Measurements from ENCODE around the gene NFKB1.

NFKB1 gene

GRCh38 chr4:102500696-102501446, at the start of gene NFKB1:
NFKB1 (plus strand) TSS chr4:102501359; CDS start chr4:102525519, 24,160 bp downstream.
- Histone ChIP-seq H3K36me3 (ENCODE audit: control insufficient read depth, low read depth, low read length) (no peaks in the 10 kb centered on the region), H3K4me3 (ENCODE audit: low read length) (peak within 1 kb of the TSS; percentile 88), H3K9me3 (ENCODE audit: control insufficient read depth, low read depth, low read length) (no peaks in the 10 kb centered on the region), H3K27me3 (ENCODE audit: control insufficient read depth, insufficient read depth, low read length) (peaks cover 11% of the 10 kb centered on the region), H3K27ac (ENCODE audit: low read length) (no peak within 1 kb of the TSS), H3K4me1 (ENCODE audit: control insufficient read depth, low read depth, low read length) (peaks cover 9% of the 10 kb centered on the region), H3K9ac (ENCODE audit: low read length) (peak within 1 kb of the TSS; percentile 52)

DNA sequence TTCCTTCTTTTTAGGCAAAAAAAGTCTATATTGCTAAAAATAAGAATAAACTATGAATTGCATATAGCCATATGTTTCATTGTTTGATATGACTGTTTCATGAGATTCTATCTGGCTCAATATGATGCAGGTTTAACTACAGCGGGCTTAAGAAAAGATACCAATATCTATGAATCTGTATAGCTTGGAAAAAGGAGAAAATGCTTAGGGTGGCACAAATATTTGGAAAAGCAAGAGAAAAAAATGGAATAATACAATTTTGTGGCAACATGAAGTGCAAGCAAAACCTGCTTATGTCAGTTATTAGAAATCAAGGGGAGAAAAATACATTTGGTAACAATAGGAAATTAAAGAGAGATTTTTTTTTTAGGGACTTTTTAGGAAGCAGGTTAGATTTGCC, 48.3 kb upstream of the NFKB1 start:
- H3K9ac ChIP-seq (ENCODE audit: low read length): no peak overlapping the region
- peaks cover 6% of the 10 kb centered on the region for H3K4me1 ChIP-seq (ENCODE audit: control insufficient read depth, low read depth, low read length)
- H3K4me3 ChIP-seq (ENCODE audit: low read length): no peak overlapping the region
- H3K27ac ChIP-seq (ENCODE audit: low read length): no peak overlapping the region
- no peaks in the 10 kb centered on the region for H3K9me3 ChIP-seq (ENCODE audit: control insufficient read depth, low read depth, low read length)
- H3K36me3 ChIP-seq (ENCODE audit: control insufficient read depth, low read depth, low read length): no peaks in the 10 kb centered on the region
- H3K27me3 ChIP-seq (ENCODE audit: control insufficient read depth, insufficient read depth, low read length): no peaks in the 10 kb centered on the region

DNA sequence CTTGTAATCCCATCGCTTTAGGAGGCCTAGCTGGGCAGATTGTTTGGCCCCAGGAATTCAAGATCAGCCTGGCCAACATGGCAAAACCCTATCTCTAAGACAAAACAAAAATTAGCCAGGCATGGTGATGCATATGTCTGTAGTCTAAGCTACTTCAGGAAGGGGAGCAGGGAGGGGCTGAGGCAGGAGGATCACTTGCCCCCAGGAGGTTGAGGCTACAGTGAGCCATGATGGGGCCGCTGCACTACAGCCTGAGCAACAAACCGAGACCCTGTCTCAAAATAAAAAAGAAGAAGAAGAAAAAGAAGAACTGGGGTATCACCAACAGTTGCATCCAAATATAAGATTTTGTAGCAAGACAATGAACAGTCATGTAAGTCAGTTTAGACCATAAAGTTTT, 47.3 kb upstream of the NFKB1 start:
- no peak overlapping the region for H3K9ac ChIP-seq (ENCODE audit: low read length)
- no peak overlapping the region for H3K27ac ChIP-seq (ENCODE audit: low read length)
- H3K36me3 ChIP-seq (ENCODE audit: control insufficient read depth, low read depth, low read length): no peaks in the 10 kb centered on the region
- no peaks in the 10 kb centered on the region for H3K27me3 ChIP-seq (ENCODE audit: control insufficient read depth, insufficient read depth, low read length)
- no peak overlapping the region for H3K4me3 ChIP-seq (ENCODE audit: low read length)
- H3K4me1 ChIP-seq (ENCODE audit: control insufficient read depth, low read depth, low read length): no peaks in the 10 kb centered on the region
- no peaks in the 10 kb centered on the region for H3K9me3 ChIP-seq (ENCODE audit: control insufficient read depth, low read depth, low read length)

GRCh38 chr4:102454268-102454667, 46.9 kb upstream of the NFKB1 start:
- H3K4me3 ChIP-seq (ENCODE audit: low read length): no peak overlapping the region
- H3K36me3 ChIP-seq (ENCODE audit: control insufficient read depth, low read depth, low read length): no peaks in the 10 kb centered on the region
- H3K9ac ChIP-seq (ENCODE audit: low read length): no peak overlapping the region
- H3K9me3 ChIP-seq (ENCODE audit: control insufficient read depth, low read depth, low read length): no peaks in the 10 kb centered on the region
- no peaks in the 10 kb centered on the region for H3K4me1 ChIP-seq (ENCODE audit: control insufficient read depth, low read depth, low read length)
- no peaks in the 10 kb centered on the region for H3K27me3 ChIP-seq (ENCODE audit: control insufficient read depth, insufficient read depth, low read length)
- no peak overlapping the region for H3K27ac ChIP-seq (ENCODE audit: low read length)

DNA sequence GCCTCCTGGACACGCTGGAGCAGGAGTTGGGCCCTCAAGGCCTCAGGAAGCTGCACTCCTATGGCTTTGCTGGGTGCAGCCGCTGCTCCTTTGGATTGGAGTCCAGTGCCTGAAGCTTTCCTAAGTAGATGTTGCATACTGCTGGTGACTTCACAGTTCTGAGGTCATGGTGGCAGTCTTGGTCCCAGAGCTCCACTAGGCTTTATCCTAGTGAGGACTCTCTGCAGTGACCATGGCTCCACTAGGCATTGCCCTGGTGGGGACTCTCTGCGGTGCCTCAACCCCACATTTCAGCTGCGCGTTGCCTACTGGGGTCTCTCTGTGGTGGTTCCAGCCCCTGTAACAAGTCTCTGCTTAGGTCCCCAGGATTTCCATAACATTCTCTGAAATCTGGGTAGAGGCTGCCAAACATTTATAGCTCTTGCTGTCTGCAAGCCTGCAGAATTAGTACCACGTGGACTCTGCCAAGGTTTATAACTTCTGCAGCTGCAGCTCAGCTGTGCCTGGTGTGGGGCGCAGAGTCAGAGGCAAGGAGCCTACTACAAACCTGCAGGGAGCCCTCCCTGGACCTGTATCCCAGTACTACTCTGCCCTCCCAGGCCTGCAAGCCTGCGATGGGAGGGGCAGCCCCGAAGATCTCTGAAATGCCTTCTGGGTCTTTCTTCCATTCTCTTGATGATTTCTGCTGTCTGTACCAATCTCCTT, 46.0 kb upstream of the NFKB1 start:
- no peaks in the 10 kb centered on the region for H3K27me3 ChIP-seq (ENCODE audit: control insufficient read depth, insufficient read depth, low read length)
- no peaks in the 10 kb centered on the region for H3K9me3 ChIP-seq (ENCODE audit: control insufficient read depth, low read depth, low read length)
- no peaks in the 10 kb centered on the region for H3K4me1 ChIP-seq (ENCODE audit: control insufficient read depth, low read depth, low read length)
- no peak overlapping the region for H3K9ac ChIP-seq (ENCODE audit: low read length)
- H3K4me3 ChIP-seq (ENCODE audit: low read length): no peak overlapping the region
- H3K27ac ChIP-seq (ENCODE audit: low read length): no peak overlapping the region
- no peaks in the 10 kb centered on the region for H3K36me3 ChIP-seq (ENCODE audit: control insufficient read depth, low read depth, low read length)

- Histone ChIP-seq H3K9me3 (ENCODE audit: control insufficient read depth, low read depth, low read length) (no peaks in the 10 kb centered on the region), H3K4me1 (ENCODE audit: control insufficient read depth, low read depth, low read length) (no peaks in the 10 kb centered on the region), H3K27me3 (ENCODE audit: control insufficient read depth, insufficient read depth, low read length) (no peaks in the 10 kb centered on the region), H3K4me3 (ENCODE audit: low read length) (no peak overlapping the region), H3K36me3 (ENCODE audit: control insufficient read depth, low read depth, low read length) (no peaks in the 10 kb centered on the region), H3K9ac (ENCODE audit: low read length) (no peak overlapping the region), H3K27ac (ENCODE audit: low read length) (no peak overlapping the region)
These were observed 45.4 kb upstream of the NFKB1 start for GRCh38 chr4:102455750-102456149.

DNA sequence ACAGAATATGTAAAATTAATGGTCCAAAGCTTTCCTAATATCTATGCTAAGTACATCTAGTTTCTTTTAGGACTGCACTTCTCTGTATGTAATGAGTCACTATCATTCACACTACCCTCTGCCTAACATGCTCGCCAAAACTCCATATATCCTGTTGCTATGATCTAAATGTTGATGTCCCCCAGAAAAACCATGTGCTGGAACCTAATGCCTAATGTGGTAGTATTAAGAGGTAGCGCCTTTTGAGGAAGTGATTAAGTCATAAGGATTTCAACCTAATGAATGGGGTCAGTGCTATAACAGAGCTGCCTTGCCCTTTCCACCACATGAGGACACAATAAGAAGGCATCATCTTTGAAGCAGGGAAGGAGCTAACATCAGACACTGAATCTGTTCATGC, 34.9 kb upstream of the NFKB1 start:
- H3K27ac ChIP-seq (ENCODE audit: low read length): no peak overlapping the region
- no peaks in the 10 kb centered on the region for H3K9me3 ChIP-seq (ENCODE audit: control insufficient read depth, low read depth, low read length)
- no peak overlapping the region for H3K9ac ChIP-seq (ENCODE audit: low read length)
- H3K4me1 ChIP-seq (ENCODE audit: control insufficient read depth, low read depth, low read length): no peaks in the 10 kb centered on the region
- no peak overlapping the region for H3K4me3 ChIP-seq (ENCODE audit: low read length)
- H3K27me3 ChIP-seq (ENCODE audit: control insufficient read depth, insufficient read depth, low read length): no peaks in the 10 kb centered on the region
- no peaks in the 10 kb centered on the region for H3K36me3 ChIP-seq (ENCODE audit: control insufficient read depth, low read depth, low read length)

DNA sequence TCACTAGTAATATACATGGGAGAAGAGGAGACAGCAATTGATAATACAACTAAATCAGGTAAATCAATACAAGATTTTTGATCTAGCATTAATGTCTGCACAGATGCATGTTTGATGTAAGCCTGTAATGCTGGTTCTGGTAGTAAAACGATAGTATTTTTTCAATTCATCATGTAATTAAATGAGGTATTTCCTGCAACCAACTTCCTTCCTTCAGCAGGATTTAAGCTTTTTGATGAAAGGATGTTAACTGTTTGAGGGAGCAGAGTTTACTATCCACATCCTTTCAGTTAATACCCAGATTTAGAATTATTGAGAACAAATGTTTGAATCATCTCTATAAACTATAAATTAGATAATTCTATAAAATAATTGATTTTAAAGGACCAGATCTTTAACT, 31.4 kb upstream of the NFKB1 start:
- H3K9ac ChIP-seq (ENCODE audit: low read length): no peak overlapping the region
- H3K4me3 ChIP-seq (ENCODE audit: low read length): no peak overlapping the region
- H3K27ac ChIP-seq (ENCODE audit: low read length): no peak overlapping the region
- H3K27me3 ChIP-seq (ENCODE audit: control insufficient read depth, insufficient read depth, low read length): no peaks in the 10 kb centered on the region
- no peaks in the 10 kb centered on the region for H3K9me3 ChIP-seq (ENCODE audit: control insufficient read depth, low read depth, low read length)
- H3K36me3 ChIP-seq (ENCODE audit: control insufficient read depth, low read depth, low read length): no peaks in the 10 kb centered on the region
- peaks cover 2% of the 10 kb centered on the region for H3K4me1 ChIP-seq (ENCODE audit: control insufficient read depth, low read depth, low read length)

DNA sequence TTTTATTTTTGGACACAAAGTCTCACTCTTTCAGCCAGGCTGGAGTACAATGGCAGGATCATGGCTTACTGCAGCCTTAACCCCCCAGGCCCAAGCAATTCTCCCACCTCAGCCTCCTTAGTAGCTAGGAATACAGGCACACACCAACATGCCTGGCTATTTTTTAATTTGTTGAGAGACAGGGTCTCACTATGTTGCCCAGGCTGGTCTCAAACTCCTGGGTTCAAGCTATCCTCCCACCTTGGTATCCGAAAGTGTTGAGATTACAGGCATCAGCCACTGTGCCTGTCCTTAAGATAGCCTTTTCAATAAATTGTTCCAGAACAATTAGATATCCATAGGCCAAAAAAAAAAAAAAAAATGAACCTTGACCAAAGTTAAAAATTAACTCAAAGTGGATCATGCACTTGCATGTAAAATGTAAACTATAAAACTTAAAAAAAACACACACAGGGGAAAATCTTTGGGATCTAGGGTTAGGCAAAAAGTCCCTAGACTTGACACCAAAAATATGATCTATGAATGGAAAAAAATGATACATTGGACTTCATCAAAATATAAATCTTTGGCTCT, 28.6 kb upstream of the NFKB1 start:
- Histone ChIP-seq H3K9me3 (ENCODE audit: control insufficient read depth, low read depth, low read length) (no peaks in the 10 kb centered on the region), H3K36me3 (ENCODE audit: control insufficient read depth, low read depth, low read length) (no peaks in the 10 kb centered on the region), H3K4me1 (ENCODE audit: control insufficient read depth, low read depth, low read length) (peaks cover 2% of the 10 kb centered on the region), H3K4me3 (ENCODE audit: low read length) (no peak overlapping the region), H3K27ac (ENCODE audit: low read length) (no peak overlapping the region), H3K27me3 (ENCODE audit: control insufficient read depth, insufficient read depth, low read length) (no peaks in the 10 kb centered on the region), H3K9ac (ENCODE audit: low read length) (no peak overlapping the region)

GRCh38 chr4:102473476-102473875, 27.7 kb upstream of the NFKB1 start:
- peaks cover 2% of the 10 kb centered on the region for H3K4me1 ChIP-seq (ENCODE audit: control insufficient read depth, low read depth, low read length)

DNA sequence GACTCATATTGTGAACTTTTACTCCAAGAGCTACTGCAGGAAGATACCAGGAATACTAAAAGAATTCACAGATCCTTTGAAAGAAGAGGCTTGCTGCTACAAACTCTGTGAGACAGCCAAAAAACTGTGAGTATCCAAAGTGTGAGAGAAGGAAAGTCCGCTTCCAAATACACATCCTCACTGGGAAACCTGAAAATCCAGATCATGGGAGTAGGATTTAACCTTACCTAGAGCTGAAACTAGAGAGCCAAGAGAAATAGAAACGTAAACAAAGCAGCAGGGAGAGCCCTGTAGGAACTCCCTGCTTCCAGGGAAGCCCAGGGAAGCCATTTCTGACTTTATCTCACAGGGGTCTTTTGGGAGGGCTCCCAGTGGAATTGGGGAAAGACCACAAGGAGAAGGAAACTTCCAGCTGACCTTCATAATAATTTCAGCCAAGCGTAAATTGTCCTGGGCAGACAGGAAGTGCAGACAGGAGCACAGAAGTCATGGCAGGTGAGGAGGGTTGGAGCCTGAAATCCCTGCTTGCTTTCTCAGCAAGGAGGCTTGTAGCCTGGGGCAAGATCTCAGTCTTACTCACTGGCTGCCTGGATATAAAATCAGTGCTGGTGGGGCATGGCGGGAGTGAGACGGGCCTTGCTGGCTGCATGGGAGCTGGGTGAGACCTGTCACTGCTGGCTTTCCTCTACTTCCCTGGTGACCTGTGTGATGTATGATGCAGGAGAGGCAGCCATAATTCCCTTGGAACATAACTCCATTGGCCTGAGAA, 26.2 kb upstream of the NFKB1 start:
- Histone ChIP-seq H3K36me3 (ENCODE audit: control insufficient read depth, low read depth, low read length) (no peaks in the 10 kb centered on the region), H3K27ac (ENCODE audit: low read length) (no peak overlapping the region), H3K4me3 (ENCODE audit: low read length) (no peak overlapping the region), H3K4me1 (ENCODE audit: control insufficient read depth, low read depth, low read length) (peaks cover 2% of the 10 kb centered on the region), H3K9me3 (ENCODE audit: control insufficient read depth, low read depth, low read length) (no peaks in the 10 kb centered on the region), H3K27me3 (ENCODE audit: control insufficient read depth, insufficient read depth, low read length) (no peaks in the 10 kb centered on the region), H3K9ac (ENCODE audit: low read length) (no peak overlapping the region)

More at GRCh38 chr4:102473476-102473875, 27.7 kb upstream of the NFKB1 start:
- no peak overlapping the region for H3K27ac ChIP-seq (ENCODE audit: low read length)
- no peaks in the 10 kb centered on the region for H3K27me3 ChIP-seq (ENCODE audit: control insufficient read depth, insufficient read depth, low read length)
- no peaks in the 10 kb centered on the region for H3K9me3 ChIP-seq (ENCODE audit: control insufficient read depth, low read depth, low read length)
- no peaks in the 10 kb centered on the region for H3K36me3 ChIP-seq (ENCODE audit: control insufficient read depth, low read depth, low read length)
- H3K9ac ChIP-seq (ENCODE audit: low read length): no peak overlapping the region
- H3K4me3 ChIP-seq (ENCODE audit: low read length): no peak overlapping the region

Measured in iPS-18a (cell line).